Measurements from ENCODE around the gene TRAF2. TPM values are rescaled to one million over a fixed set of nuclear protein-coding genes. Genes with fewer than 3 reads are reported as not detected.
A peak's percentile ranks its signal among the peaks of the same experiment; 100 is the strongest.

Gene TRAF2
- total and polyA plus RNA-seq, 2 of the 13 experiments (the other 11 are each of a cell fraction or from before 2014, with no cell fraction given), result 12.4 to 13.6 TPM

DNA sequence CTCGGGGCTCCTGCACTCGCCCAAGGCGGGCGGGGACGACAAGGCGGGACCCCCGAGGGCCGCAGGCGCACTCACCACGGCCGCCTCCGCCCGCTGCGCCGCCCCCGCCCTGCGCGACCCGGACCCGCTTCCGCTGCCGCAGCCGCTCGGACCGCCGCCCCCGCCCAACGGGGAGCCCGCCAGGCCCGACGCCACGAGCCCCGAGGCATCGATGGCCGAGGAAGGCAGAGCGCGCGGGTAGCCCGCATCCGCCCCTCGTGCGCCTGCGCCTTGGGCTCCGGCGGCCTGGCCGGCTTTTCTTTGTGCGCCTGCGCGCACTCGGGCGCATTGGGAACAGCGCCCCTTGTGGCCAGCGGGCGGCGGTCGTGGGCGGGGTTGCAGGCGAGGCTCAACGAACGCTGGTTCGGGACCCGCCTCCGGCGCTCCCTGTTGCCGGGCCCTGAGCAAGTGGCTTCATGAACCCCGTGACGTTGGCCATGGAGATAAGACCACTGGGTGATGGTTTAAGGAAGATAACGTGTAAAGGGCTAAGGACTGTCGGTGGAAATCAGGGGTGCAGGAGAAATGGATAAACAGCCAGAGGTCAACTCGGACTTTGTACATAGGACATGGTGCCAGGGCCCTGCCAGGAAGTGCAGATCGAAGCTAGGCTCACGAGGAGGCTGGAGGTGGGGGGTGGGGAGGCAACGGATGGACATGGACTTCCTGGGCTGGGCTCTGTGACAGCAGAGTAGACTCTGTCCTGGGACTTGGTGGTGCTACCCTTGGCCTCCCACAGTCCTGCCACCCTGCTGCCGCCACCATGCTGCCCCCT is 58.4 kb downstream of the TRAF2 start, which contains the start of the genes C8G and FBXW5 (continued):
- TF ChIP-seq SALL1 (CRISPR knock-in tag; IDR thresholded peaks at IDR 0.05) (peak; percentile 27), MTA3 (CRISPR knock-in tag; IDR thresholded peaks at IDR 0.05) (no peak), ZSCAN31 (CRISPR knock-in tag; IDR thresholded peaks at IDR 0.05; ENCODE audit: low read depth) (peak; percentile 72; the same call in 1 of the 2 replicates), ZSCAN21 (CRISPR knock-in tag; IDR thresholded peaks at IDR 0.05; ENCODE audit: borderline replicate concordance) (no peak), KDM5A (IDR thresholded peaks at IDR 0.05; ENCODE audit: borderline replicate concordance, low read length) (no peak), ZNF235 (CRISPR knock-in tag; IDR thresholded peaks at IDR 0.05; ENCODE audit: borderline replicate concordance) (no peak), POLR2AphosphoS5 (IDR thresholded peaks at IDR 0.05; ENCODE audit: low read depth, low read length) (no peak; the same call in 1 of the 2 replicates), MTF2 (CRISPR knock-in tag; IDR thresholded peaks at IDR 0.05; ENCODE audit: borderline replicate concordance) (no peak), ZFP1 (CRISPR knock-in tag; IDR thresholded peaks at IDR 0.05) (no peak), SMAD3 (CRISPR knock-in tag; IDR thresholded peaks at IDR 0.05) (no peak), CENPT (CRISPR knock-in tag; IDR thresholded peaks at IDR 0.05; ENCODE audit: low read depth) (no peak), HNF4A (CRISPR knock-in tag; IDR thresholded peaks at IDR 0.05) (peak; percentile 80), ZNF367 (CRISPR knock-in tag; IDR thresholded peaks at IDR 0.05; ENCODE audit: borderline replicate concordance) (no peak), MIER2 (CRISPR knock-in tag; IDR thresholded peaks at IDR 0.05) (no peak), ZNF816 (CRISPR knock-in tag; IDR thresholded peaks at IDR 0.05; ENCODE audit: borderline replicate concordance) (0 out of 2 replicates have a peak, but pooled peaks have one; percentile 58), SP4 (CRISPR knock-in tag; IDR thresholded peaks at IDR 0.05) (peak; percentile 87), ZNF101 (CRISPR knock-in tag; IDR thresholded peaks at IDR 0.05; ENCODE audit: borderline replicate concordance, low read depth) (no peak), ZNF274 (CRISPR knock-in tag; IDR thresholded peaks at IDR 0.05) (peak; percentile 81; the same call in 1 of the 2 replicates), ZNF143 (CRISPR knock-in tag; IDR thresholded peaks at IDR 0.05) (no peak), ZNF616 (CRISPR knock-in tag; IDR thresholded peaks at IDR 0.05; ENCODE audit: low read depth) (no peak), KLF12 (CRISPR knock-in tag; IDR thresholded peaks at IDR 0.05; ENCODE audit: borderline replicate concordance) (peak; percentile 25; the same call in 1 of the 2 replicates), BHLHE40 (IDR thresholded peaks at IDR 0.05; ENCODE audit: low read length) (peak; percentile 11), ZNF777 (CRISPR knock-in tag; IDR thresholded peaks at IDR 0.05) (no peak), ZNF383 (CRISPR knock-in tag; IDR thresholded peaks at IDR 0.05; ENCODE audit: borderline replicate concordance) (no peak), GPN1 (CRISPR knock-in tag; IDR thresholded peaks at IDR 0.05; ENCODE audit: borderline replicate concordance) (no peak)
- TF ChIP-seq, protein P1, sequence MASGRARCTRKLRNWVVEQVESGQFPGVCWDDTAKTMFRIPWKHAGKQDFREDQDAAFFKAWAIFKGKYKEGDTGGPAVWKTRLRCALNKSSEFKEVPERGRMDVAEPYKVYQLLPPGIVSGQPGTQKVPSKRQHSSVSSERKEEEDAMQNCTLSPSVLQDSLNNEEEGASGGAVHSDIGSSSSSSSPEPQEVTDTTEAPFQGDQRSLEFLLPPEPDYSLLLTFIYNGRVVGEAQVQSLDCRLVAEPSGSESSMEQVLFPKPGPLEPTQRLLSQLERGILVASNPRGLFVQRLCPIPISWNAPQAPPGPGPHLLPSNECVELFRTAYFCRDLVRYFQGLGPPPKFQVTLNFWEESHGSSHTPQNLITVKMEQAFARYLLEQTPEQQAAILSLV (CRISPR knock-in tag; IDR thresholded peaks at IDR 0.05; ENCODE audit: borderline replicate concordance), result 0 out of 2 replicates have a peak, but pooled peaks have one; percentile 76
- TF ChIP-seq, protein P2, sequence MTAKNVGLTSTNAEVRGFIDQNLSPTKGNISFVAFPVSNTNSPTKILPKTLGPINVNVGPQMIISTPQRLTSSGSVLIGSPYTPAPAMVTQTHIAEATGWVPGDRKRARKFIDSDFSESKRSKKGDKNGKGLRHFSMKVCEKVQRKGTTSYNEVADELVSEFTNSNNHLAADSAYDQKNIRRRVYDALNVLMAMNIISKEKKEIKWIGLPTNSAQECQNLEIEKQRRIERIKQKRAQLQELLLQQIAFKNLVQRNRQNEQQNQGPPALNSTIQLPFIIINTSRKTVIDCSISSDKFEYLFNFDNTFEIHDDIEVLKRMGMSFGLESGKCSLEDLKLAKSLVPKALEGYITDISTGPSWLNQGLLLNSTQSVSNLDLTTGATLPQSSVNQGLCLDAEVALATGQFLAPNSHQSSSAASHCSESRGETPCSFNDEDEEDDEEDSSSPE (CRISPR knock-in tag; IDR thresholded peaks at IDR 0.05), result peak; percentile 54; the same call in 1 of the 2 replicates
- TF ChIP-seq, protein P3, sequence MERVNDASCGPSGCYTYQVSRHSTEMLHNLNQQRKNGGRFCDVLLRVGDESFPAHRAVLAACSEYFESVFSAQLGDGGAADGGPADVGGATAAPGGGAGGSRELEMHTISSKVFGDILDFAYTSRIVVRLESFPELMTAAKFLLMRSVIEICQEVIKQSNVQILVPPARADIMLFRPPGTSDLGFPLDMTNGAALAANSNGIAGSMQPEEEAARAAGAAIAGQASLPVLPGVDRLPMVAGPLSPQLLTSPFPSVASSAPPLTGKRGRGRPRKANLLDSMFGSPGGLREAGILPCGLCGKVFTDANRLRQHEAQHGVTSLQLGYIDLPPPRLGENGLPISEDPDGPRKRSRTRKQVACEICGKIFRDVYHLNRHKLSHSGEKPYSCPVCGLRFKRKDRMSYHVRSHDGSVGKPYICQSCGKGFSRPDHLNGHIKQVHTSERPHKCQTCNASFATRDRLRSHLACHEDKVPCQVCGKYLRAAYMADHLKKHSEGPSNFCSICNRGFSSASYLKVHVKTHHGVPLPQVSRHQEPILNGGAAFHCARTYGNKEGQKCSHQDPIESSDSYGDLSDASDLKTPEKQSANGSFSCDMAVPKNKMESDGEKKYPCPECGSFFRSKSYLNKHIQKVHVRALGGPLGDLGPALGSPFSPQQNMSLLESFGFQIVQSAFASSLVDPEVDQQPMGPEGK (CRISPR knock-in tag; IDR thresholded peaks at IDR 0.05), result peak; percentile 71; the same call in 1 of the 2 replicates
